ENCODE data around the gene KPNA1.

KPNA1 gene

DNA sequence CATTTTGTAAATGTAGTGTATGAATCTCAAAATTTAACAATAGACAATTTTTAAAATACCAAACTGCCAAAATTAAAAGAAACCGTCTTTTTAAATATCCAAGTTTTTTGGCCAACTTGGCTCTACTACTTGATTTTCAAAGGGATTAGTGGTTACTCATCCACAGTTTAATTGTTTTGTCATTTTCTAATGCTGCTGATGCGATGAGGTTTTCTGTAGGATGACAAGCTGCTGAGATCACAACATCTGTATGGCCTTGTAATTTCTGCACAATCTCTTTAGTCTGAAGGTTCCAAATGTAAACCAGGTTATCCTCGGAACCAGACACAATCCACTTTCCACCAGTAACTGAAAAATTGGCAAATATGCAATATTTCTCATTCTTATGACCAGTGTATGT is 100.3 kb downstream of the KPNA1 start:
- DNase-seq = no peak

DNA sequence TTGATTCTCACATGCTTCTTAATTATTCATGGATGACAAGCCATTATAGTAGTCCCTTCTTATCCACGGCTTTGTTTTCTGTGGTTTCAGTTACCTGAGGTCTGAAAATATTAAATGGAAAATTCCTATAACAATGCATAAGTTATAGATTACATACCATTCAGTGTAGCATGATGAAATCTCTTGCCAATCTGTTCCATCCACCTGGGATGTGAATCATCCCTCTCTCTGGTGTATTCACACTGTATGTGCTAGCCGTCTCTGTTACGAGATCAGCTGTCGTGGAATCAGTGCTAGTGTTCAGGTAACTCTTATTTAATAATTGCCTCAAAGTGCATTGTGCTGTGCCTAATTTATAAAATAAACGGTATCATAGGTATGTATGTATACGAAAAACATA is 104.1 kb downstream of the KPNA1 start:
- DNase-seq = peak; percentile 27

DNA sequence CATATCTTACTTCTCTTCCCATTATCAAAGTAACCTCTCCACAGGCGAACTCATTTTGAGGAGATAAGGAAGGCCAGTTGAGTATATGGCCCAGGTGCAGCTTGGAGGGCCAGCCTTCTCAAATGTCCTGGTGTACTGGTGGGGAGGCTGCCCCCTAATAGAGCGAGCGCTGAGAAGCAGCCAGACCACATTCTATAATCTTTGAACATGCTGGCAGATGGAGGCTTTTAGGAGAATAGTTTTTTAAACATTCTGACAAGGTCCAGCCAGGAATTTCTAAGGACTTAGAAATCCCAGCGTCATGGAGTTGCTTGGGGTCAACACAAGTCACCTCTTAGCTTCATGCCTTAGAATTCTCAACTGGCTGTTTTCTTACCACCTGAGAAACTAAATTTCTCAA is 104.6 kb downstream of the KPNA1 start:
- no peak for DNase-seq

DNA sequence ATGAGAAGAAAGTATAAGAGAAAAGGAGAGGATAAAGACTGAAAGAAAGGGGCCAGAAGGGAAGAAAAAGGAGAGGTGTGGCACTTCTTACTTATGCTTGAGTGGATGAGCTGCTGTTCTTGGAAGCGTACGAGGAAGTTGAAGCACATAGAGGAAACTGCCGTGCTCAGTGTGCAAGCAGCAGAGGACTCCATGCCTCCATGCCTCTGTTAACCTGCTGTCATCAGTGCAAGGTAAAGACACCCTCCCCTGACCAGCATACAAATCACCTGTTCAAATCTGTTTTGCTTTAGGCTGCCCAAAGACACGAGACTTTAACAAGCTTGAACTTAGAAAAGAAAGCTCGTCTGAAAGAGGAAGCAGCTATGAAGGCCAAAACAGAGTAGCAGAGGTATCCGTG is 105.3 kb downstream of the KPNA1 start:
- no peak for DNase-seq

DNA sequence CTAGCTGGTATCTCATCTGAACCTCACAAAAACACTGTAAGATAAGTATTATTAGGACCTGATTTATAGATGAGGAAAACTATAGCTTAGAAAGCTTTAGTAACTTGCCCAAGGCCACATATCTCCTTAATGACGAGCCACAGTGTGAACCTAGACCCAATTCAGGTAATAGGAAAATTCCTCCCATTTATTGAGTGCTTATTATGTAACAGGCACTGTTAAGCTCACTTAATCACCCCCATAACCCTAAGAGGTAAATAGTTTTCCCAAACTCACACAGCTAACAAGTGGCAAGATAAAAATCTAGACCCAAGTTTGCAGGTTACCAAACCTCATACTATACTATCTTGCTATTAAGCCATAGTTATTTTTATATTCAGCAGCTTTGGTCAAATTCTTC is 106.8 kb downstream of the KPNA1 start:
- no peak for DNase-seq

DNA sequence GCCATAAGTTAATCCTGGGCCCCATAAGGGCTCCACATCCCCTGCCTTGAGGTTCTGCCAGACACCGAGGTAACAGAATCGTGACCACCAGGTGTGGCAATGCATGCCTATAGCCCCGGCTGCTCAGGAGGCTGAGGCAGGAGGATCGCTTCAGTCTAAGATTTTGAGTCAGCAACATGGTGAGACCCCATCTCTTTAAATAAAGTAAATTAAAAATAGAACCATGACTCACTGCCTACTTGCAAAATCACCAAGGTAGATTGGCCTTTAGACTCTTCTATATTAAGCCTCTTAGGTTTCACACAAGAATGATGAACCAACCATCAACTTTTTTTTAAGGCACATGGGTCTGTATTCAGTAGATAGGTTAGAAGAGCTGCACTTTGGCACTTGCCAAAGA is 108.5 kb downstream of the KPNA1 start:
- peak; percentile 30 for DNase-seq

DNA sequence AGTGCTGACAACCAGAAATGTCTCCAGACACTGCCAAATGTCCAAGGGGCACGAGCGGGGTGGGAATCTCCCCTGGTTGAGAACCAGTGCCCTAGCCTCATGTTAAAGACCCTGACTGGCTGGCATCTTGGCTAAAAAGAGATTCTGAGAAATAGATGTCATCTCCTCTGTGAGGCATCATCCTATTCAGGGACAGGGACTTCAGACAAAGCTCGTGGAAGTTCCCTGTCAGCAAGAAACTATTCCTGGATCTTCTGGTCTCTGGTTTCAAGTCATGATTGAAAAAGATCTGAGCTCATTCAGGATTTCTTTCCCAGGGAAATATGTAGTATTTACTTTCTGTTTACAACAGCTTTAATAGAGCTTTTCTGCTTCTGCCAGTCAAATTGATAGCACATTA is 109.7 kb downstream of the KPNA1 start:
- no peak for DNase-seq

DNA sequence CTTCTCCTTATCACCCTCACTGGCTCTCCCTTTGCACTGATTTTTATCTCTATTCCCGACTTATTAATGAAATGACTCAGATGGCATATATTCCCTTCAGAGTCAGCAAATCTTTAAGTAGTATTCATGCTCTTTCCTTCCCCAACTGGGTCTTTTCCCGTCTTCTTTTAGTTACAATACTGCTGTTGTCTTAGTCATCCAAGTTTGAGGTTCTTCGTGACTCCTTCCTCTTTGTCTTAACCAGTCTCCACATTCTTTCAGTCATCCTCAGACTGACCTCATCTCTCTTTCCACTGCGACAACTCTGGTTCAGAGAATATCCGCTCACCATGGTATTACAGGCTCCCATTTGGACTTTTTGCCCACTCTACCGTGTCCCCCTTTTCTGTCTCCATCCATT is 111.2 kb downstream of the KPNA1 start:
- DNase-seq = no peak

DNA sequence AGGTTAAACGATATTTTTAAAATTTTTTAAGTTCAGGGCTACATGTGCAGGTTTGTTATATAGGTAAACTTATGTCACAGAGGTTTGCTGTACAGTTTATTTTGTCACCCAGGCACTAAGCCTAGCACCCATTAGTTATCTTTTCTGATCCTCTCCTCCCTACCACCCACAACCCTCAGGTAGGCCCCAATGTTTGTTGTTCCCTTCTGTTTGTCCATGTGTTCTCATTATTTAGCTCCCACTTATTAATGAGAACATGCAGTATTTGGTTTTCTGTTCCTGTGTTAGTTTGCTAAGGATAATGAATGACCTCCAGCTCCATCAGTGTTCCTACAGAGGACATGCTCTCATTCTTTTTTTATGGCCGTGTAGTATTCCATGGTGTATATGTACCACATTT is 115.8 kb downstream of the KPNA1 start:
- DNase-seq = no peak

DNA sequence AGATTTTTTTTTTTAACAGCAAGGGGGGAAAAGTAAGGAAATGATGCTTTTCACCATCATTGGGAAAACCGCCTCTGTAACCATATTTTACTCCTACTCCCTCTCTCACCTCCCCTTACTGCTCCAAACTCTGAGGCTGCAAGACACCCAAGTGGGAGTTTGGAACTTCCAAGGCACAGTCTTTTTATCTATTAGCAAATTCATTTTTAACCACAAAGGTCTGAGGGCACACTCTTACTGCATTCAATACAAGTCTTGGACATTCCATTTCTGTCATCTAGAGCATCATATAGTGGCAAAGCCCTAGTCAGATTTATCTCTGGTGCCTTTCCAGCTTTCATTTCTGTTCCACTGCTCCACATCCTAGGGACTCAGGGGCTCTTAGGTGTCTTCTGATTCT is 117.5 kb downstream of the KPNA1 start:
- DNase-seq = no peak

DNA sequence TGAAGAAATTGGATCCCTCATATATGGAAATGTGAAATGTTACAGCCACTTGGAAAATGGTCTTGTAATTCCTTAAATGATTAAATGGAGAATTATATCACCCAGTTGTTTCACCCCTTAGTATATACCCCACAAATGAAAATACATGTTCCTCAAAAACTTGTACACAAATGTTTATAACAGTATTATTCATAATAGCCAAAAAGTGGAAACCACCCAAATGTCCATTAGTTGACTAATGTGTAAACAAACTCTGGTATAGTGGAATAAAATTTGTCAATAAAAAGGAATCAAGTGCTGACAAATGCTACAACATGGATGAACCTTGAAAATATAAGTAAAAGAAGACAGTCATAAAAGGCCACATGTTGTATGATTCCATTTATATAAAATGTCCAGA is 118.2 kb downstream of the KPNA1 start:
- no peak for DNase-seq

DNA sequence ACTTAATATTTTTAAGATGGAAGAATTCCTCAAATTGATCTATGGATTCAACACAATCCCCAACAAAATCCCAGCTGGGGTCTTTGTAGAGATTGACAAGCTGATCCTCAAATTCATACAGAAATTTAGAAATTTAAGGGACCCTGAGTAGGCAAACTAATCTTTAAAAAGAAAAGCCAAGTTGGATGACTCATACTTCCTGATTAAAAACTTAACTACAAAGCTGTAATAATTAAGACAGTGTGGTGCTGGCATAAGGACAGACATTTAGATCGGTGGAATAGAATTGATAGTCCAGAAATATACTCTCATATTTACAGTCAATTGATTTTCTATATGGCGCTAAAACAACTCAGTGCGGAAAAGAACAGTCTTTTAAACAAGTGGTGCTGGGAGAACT is 119.2 kb downstream of the KPNA1 start:
- DNase-seq = no peak

DNA sequence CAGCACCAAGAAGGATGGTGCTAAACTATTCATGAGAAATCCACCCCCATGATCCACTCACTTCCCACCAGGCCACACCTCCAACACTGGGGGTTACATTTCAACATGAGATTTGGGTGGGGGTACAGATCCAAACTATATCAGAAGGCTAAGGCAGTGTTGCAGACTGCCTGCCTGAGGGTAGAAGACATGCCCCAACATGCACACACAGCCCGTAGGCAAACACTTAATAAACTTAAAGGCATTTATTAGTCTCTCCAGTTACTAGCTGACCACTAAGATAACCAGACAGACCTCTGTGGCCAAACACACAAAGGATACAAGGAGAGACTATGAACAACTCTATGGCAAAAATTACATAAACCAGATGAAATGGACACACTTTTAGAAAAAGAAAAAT is 120.6 kb downstream of the KPNA1 start:
- DNase-seq = no peak

DNA sequence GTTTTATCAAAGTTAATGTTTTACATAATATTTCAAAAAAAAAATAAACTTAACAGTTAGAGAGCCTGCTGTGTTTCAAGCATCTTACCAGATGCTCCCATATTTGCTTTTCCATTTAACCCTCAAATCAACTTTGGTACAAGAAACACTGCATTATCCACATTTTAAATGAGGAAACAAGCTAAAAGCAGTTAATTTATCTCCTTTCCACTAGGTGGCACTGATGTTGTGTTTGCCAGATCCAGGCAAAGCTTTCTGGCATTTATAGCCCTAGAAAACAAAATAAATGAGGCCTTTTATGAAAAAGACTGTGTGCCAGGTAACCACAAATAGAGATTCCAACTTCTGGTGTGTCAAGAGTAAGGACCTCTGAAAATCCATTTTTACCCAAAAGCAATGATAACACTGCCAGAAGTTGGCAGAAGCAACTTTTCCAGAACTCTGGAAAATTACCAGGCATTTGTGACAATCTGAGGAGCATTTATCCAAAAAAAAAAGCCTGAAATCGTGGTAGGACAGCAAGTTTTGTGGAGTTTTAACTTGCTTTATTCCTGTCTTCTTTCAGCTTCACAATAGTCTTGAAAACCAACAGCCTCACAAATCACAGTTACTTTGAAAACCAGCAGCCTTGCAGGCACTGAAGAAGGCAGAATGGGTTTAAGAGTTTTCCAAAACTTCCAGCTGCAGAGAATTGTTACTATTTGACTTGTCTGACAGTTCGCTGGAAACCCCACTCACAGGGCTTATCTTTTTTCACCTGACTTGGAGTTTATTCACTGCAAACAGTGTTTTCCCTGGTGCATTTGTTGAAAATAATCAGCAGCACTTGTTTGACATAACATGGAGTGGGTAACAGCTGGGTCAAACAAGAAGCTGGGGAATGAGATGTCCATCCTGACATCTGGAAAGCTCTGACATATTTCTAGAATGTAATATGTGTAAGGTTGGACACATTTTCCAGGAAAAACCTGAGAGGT is 121.6 kb downstream of the KPNA1 start:
- DNase-seq = no peak

DNA sequence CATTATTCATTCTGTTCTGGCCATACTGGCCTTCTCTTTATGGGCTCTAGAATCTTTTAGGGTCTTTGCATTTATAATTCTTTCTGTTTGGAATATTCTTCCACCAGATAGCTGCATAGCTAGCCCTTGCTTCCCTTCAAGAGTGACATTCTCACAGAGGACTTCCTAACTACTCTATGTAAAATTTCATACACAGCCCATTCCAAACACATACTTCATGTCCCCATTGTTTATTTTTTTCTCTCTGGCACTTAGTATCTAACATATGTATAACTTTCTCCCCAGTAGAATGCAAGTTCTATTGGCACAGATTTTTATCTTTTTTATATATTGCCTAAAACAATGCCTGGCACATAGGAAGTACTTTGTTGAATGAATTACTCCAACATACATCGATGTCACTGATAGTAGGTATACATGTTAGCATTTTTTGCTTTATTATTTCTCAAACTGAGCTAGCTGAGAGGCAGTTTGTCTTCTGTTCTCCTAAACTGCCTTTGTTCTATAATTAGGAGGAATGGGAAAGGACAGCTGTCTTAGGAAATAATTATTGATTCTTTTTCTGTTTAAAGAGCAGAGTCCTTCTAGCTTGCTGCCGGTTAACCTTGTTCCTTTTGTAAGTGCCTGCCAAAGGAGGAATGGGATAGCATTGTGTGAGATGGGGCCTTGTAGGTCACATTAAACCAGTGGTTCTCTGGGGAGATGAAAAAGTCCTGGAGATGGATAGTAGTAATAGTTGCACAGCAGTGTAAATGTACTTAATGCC is 122.9 kb downstream of the KPNA1 start:
- DNase-seq = no peak

DNA sequence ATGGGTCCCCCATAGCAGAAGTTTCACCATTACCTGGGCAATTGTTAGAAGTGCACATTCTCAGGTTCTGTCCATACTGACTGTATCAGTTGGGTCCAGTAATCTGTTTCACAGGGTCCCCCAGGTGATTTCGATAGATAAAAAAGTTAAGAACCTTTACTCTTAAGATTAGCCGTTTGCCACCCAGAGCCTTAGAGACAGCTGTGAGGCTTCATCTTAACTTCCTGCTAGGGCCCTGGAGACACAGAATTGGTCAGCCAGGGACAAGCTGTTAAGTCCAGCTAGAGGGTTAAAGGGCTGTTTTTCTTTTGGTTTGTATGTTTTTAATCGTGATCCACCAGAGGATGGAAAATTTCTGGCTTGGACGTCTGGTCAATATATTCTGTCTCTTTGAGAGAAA is 124.1 kb downstream of the KPNA1 start:
- no peak for DNase-seq

DNA sequence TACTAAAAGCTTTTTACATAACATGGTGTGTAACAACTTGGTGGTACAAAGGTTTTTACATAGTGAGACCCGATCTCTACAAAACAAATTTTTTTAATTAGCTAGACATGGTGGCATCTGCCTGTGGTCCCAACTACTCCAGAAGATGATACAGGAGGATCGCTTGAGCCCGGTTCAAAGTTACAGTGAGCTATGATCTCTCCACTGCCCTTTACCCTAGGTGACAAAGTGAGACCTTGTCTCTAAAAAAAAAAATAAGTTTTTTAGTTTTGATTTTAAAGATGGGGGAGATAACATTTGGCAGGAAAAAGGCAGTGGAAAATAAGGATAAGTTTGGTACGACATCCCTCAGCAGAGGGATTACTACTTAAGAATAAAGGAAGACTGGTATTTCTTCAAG is 124.8 kb downstream of the KPNA1 start:
- no peak for DNase-seq

DNA sequence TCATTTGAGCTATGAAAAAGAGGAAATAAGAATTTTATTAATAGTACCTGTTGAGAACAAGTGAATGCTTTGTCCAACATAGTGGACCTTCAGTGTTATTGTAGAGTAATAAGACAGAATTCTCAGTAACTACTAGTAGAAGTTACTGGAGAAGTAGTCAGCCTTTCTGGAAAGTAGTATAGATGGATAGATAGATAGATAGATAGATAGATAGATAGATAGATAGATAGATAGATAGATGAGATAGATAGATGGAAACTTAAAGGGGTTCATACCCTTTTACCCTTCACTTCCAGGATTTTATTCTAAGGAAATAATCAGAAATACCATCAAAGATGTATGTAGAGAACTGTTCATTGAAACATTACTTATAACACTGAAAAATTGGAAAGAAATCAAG is 125.5 kb downstream of the KPNA1 start:
- no peak for DNase-seq

DNA sequence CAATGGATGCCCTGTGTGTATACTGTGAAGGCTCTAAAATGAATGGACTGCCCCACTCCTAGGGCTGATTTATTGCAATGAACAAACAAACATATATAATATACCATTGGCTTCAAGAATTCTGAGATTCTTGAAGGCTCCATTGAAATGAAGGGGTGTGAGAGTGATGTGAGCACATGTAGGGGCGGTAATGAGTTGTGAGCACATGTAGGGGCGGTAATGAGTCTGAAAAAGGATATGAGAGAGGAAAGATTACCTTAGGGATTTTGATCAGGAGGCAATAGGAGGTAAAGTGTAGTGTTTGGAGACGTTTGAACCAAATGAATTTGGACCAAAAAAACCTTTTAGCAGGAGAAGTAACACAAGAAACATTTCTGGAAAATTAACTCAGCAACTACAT is 127.0 kb downstream of the KPNA1 start:
- no peak for DNase-seq

DNA sequence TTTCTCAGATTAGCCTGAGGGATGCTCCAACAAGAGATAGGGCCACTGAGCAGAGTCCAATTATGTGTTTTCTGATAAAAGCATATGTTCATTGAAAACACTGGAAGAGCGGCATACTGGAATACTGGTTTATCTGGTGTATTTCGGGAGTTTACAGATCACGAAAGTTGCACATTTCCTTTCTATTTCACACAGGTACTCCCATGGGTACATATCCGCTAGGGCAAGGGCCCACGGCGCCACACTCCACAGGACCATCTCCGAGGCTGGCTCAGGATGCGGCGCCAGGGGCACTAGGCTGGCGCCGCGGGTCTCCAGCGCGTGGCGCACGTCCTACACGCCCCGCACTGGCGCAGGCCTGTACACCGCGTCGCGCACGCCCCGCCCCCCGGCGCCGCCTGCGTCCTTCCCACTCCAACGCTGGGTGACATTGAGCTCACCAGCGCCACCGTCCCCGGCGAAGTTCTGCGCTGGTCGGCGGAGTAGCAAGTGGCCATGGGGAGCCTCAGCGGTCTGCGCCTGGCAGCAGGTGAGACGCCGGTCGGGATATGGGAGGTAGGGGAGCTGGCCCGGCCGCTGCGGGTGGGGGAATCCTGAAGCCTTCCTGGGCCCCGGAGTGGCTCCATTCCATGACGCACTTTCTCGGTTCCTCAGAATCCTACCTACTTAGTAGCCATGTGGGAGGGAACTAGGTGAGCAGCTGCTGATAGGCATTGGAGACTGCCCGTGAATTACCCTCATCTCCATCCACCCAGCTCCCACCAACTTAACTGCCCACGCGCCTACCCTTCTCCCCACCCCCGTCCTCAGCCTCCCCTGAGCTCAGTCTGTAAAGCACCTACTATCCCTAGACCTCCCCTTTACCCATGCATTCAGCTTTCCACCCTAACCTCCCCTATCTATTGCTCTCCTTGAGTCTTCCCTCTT is 130.7 kb downstream of the KPNA1 start, which contains the start of gene FAM162A:
TSS of gene FAM162A (plus strand) at position 412 of the 927 bp plus-strand sequence. CDS start at position 496, 84 bp downstream.
- DNase-seq = peak; percentile 94

DNA sequence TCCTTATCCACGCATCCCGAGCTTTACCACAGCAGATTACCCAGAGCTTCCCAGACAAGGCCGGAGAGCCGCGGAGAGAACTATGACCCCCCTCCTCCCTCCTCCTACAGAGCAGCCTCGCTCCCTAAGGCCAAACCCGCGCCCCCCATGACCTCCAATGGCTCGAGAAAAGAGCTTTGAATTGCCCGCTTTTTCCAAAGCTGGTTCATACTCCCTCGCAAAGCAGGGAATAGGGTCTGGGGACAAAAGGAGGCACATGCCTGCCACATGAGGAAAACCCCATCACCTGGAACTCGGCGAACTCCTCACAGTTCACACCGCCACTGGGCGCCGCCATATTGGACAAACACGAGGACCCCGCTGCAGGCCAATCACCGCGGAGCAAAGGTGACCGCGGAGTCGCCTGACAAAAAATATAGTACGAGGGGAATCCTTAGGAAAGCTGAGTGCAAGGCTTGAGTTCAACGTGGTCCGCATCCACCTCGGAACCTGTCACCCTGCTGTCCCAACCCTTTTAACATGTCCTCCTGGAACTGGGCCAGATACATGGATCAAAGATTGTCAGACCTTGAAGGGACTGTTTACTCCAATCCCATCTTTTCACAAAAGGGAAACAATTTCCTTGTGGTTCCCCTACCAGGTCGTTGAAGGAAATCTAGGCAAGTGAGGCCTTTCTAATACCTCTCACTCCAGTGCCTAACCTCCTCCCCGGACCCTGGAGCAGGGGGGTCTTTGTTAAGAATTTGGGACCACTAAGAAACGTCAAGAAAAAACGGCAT is 131.7 kb downstream of the KPNA1 start, which contains the start of gene MIX23:
TSS of gene MIX23 (minus strand) at position 344 of the 779 bp plus-strand sequence. CDS start at position 337, 7 bp downstream.
- peak; percentile 88 for DNase-seq

DNA sequence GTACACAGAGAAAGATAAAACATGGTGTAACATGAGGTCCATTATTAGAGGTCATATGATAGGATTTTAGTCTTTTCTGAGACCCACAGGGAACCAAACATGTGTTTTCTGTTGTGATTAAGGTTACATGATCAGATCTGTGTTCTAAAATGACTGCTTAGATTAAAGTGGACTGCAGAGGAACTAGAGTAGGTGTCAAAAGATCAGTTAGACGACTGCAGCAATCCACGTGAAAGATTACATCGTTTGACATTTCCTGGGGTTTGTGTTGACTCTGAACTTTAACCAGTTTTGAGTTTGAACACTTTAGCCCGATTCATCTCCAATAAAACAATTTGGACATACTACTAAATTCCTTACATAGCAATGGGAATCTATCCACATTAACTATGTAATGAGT is 136.8 kb downstream of the KPNA1 start:
- no peak for DNase-seq
